ENCODE measurements around the gene PTCD3. TPM values are rescaled to one million over a fixed set of nuclear protein-coding genes. Genes with fewer than 3 reads are reported as not detected.

PTCD3 gene
- total RNA-seq, 2 donors from 2014 or later: 96.2 to 108 TPM

- Histone ChIP-seq H3K9ac (ENCODE audit: low read depth in 2 of 2, low read length in 2 of 2) (no peak overlapping the region), H3K4me1 (no peaks in the 10 kb centered on the region), H3K27me3 (no peaks in the 10 kb centered on the region), H3K9me3 (no peaks in the 10 kb centered on the region), H3K4me3 (no peak overlapping the region), H3K27ac (no peak overlapping the region), H3K36me3 (peaks cover 12% of the 10 kb centered on the region)
- DNase-seq: no peak
- no peak for TF ChIP-seq CTCF (IDR thresholded peaks at IDR 0.05)
- intact Hi-C loops (cut with DNase I): no loop called here
These were observed 32.9 kb downstream of the PTCD3 start for GRCh38 chr2:86138736-86139625.

- Histone ChIP-seq H3K27ac (no peak overlapping the region), H3K9me3 (no peaks in the 10 kb centered on the region), H3K4me3 (no peak overlapping the region), H3K9ac (ENCODE audit: low read depth in 2 of 2, low read length in 2 of 2) (no peak overlapping the region), H3K4me1 (no peaks in the 10 kb centered on the region), H3K36me3 (peaks cover 9% of the 10 kb centered on the region), H3K27me3 (no peaks in the 10 kb centered on the region)
- TF ChIP-seq CTCF (IDR thresholded peaks at IDR 0.05): no peak
- no peak for DNase-seq
- intact Hi-C loops (cut with DNase I): no loop called here
These were observed 33.9 kb downstream of the PTCD3 start for GRCh38 chr2:86139981-86140380.

- no peak for TF ChIP-seq CTCF (IDR thresholded peaks at IDR 0.05)
- no peak overlapping the region for H3K27ac ChIP-seq
- intact Hi-C loops (cut with DNase I): no loop called here
- no peaks in the 10 kb centered on the region for H3K4me1 ChIP-seq
- no peak overlapping the region for H3K9ac ChIP-seq (ENCODE audit: low read depth in 2 of 2, low read length in 2 of 2)
- H3K9me3 ChIP-seq: no peaks in the 10 kb centered on the region
- H3K36me3 ChIP-seq: peaks cover 11% of the 10 kb centered on the region
- DNase-seq: no peak
- no peak overlapping the region for H3K4me3 ChIP-seq
- H3K27me3 ChIP-seq: no peaks in the 10 kb centered on the region
These were observed 34.9 kb downstream of the PTCD3 start for GRCh38 chr2:86140969-86141392.

GRCh38 chr2:86142436-86143257 is 36.6 kb downstream of the PTCD3 start:
- H3K4me3 ChIP-seq: no peak overlapping the region
- H3K27ac ChIP-seq: no peak overlapping the region
- H3K36me3 ChIP-seq: peaks cover 15% of the 10 kb centered on the region
- H3K9me3 ChIP-seq: no peaks in the 10 kb centered on the region
- TF ChIP-seq CTCF (IDR thresholded peaks at IDR 0.05): no peak
- DNase-seq: no peak
- H3K9ac ChIP-seq (ENCODE audit: low read depth in 2 of 2, low read length in 2 of 2): no peak overlapping the region
- H3K4me1 ChIP-seq: no peaks in the 10 kb centered on the region
- intact Hi-C loops (cut with DNase I): no loop called here
- no peaks in the 10 kb centered on the region for H3K27me3 ChIP-seq

GRCh38 chr2:86143307-86143706 is 37.3 kb downstream of the PTCD3 start:
- no peak for TF ChIP-seq CTCF (IDR thresholded peaks at IDR 0.05)
- Histone ChIP-seq H3K9ac (ENCODE audit: low read depth in 2 of 2, low read length in 2 of 2) (no peak overlapping the region), H3K4me1 (no peaks in the 10 kb centered on the region), H3K27ac (no peak overlapping the region), H3K4me3 (no peak overlapping the region), H3K36me3 (peaks cover 15% of the 10 kb centered on the region), H3K9me3 (no peaks in the 10 kb centered on the region), H3K27me3 (no peaks in the 10 kb centered on the region)
- intact Hi-C loops (cut with DNase I): no loop called here
- no peak for DNase-seq
